MM.1S (cell line): Measurements from ENCODE around the gene CAVIN3.
A peak's percentile ranks its signal among the peaks of the same experiment; 100 is the strongest.

ENCODE experiments used
- DNase-seq: peaks from one replicate; pipeline ENCODE4 v3.0.0-alpha.2; 2015
- H2AFZ ChIP-seq: fragments of 300-600 bp; sonication (generic); 2 replicates; pipeline ENCODE4 v1.6.0; 2016; ENCODE audit warnings: antibody characterized with exemption, low read length
- H3F3A ChIP-seq: fragments of 300-600 bp; sonication (generic); 2 replicates; pipeline ENCODE4 v1.6.1; 2016; ENCODE audit warnings: mild to moderate bottlenecking, antibody characterized with exemption, low read length, moderate library complexity, mixed read lengths; ENCODE audit not compliant: insufficient read depth
- H3K27ac ChIP-seq: fragments of 300-600 bp; sonication (generic); 2 replicates; pipeline ENCODE4 v1.5.1; 2016; ENCODE audit warnings: mild to moderate bottlenecking, low read length
- H3K27me3 ChIP-seq: fragments of 300-600 bp; sonication (generic); replicated peaks from 2 replicates; pipeline ENCODE4 v1.6.0; 2016; ENCODE audit warnings: low read length; ENCODE audit not compliant: insufficient read depth
- H3K36me3 ChIP-seq: fragments of 300-600 bp; sonication (generic); replicated peaks from 2 replicates; pipeline ENCODE4 v1.6.1; 2016; ENCODE audit warnings: mild to moderate bottlenecking, low read length, mixed read lengths; ENCODE audit not compliant: insufficient read depth
- H3K4me1 ChIP-seq: fragments of 300-600 bp; sonication (generic); 2 replicates; pipeline ENCODE4 v1.6.1; 2016; ENCODE audit warnings: low read length, mixed read lengths
- H3K4me2 ChIP-seq: fragments of 300-600 bp; sonication (generic); 2 replicates; pipeline ENCODE4 v1.6.0; 2016; ENCODE audit warnings: low read depth, low read length
- H3K4me3 ChIP-seq: fragments of 300-600 bp; sonication (generic); 2 replicates; pipeline ENCODE4 v1.5.1; 2016; ENCODE audit warnings: low read length, mixed read lengths
- H3K79me2 ChIP-seq: fragments of 300-600 bp; sonication (generic); 2 replicates; pipeline ENCODE4 v1.6.1; 2016; ENCODE audit warnings: mixed run types, low read length, mixed read lengths
- H3K9ac ChIP-seq: fragments of 300-600 bp; sonication (generic); 2 replicates; pipeline ENCODE4 v1.6.1; 2016; ENCODE audit warnings: low read length, mixed read lengths
- H3K9me2 ChIP-seq: fragments of 300-600 bp; sonication (generic); replicated peaks from 2 replicates; pipeline ENCODE4 v1.6.1; 2016; ENCODE audit warnings: mild to moderate bottlenecking, low read length, mixed read lengths; ENCODE audit not compliant: insufficient read depth
- H3K9me3 ChIP-seq: fragments of 300-600 bp; sonication (generic); replicated peaks from 2 replicates; pipeline ENCODE4 v1.6.1; 2016; ENCODE audit warnings: mild to moderate bottlenecking, low read length, mixed read lengths; ENCODE audit not compliant: insufficient read depth
- H4K20me1 ChIP-seq: fragments of 300-600 bp; sonication (generic); 2 replicates; pipeline ENCODE4 v1.6.1; 2016; ENCODE audit warnings: mild to moderate bottlenecking, low read length, moderate library complexity, mixed read lengths; ENCODE audit not compliant: insufficient read depth
- EZH2 ChIP-seq: fragments of 300-600 bp; sonication (generic); optimal IDR thresholded peaks from 2 replicates; pipeline ENCODE3; 2017; ENCODE audit warnings: low read depth, mild to moderate bottlenecking, antibody characterized with exemption, low read length, mixed read lengths
- EZH2phosphoT487 ChIP-seq: fragments of 300-600 bp; sonication (generic); IDR thresholded peaks from 2 replicates; pipeline ENCODE4 v1.6.1; 2018; ENCODE audit warnings: antibody characterized with exemption, low read length
- TF ChIP-seq, protein P1 (sequence below): fragments of 300-600 bp; sonication (generic); IDR thresholded peaks from 2 replicates; pipeline ENCODE4 v1.5.1; 2016; ENCODE audit warnings: antibody characterized with exemption, low read length, mixed read lengths

CAVIN3 gene

DNA sequence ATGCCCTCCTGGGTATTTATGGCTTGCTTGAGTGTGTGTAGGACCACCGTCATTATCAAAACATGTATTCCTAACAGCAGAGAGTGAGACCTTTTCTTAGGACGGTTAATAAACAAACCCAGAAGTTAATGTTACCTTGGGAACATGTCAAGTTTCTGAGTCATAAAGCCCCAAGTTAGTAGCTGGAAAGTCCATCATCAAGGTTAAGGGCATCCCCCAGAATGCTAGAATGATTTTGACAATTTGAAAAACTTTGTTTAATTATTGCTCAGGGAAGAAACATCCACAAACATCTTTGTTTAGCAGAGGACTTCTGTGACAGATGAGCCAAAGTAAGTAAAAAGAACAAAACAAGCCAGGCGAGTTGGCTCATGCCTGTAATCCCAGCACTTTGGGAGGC lies 20.0 kb downstream of the CAVIN3 start:
- H3K79me2 ChIP-seq = no peaks in the 10 kb centered on the region
- H3K9me2 ChIP-seq = no peaks in the 10 kb centered on the region
- DNase-seq = no peak
- H3K4me3 ChIP-seq = no peak overlapping the region
- H4K20me1 ChIP-seq = no peaks in the 10 kb centered on the region
- H3F3A ChIP-seq = no peaks in the 10 kb centered on the region
- H3K27me3 ChIP-seq = no peaks in the 10 kb centered on the region
- H3K9ac ChIP-seq = no peak overlapping the region
- H3K9me3 ChIP-seq = no peaks in the 10 kb centered on the region
- H2AFZ ChIP-seq = no peak overlapping the region
- H3K36me3 ChIP-seq = no peaks in the 10 kb centered on the region
- TF ChIP-seq EZH2 (no peak), EZH2phosphoT487 (no peak)
- TF ChIP-seq, protein P1, sequence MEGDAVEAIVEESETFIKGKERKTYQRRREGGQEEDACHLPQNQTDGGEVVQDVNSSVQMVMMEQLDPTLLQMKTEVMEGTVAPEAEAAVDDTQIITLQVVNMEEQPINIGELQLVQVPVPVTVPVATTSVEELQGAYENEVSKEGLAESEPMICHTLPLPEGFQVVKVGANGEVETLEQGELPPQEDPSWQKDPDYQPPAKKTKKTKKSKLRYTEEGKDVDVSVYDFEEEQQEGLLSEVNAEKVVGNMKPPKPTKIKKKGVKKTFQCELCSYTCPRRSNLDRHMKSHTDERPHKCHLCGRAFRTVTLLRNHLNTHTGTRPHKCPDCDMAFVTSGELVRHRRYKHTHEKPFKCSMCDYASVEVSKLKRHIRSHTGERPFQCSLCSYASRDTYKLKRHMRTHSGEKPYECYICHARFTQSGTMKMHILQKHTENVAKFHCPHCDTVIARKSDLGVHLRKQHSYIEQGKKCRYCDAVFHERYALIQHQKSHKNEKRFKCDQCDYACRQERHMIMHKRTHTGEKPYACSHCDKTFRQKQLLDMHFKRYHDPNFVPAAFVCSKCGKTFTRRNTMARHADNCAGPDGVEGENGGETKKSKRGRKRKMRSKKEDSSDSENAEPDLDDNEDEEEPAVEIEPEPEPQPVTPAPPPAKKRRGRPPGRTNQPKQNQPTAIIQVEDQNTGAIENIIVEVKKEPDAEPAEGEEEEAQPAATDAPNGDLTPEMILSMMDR = no peak
- H3K27ac ChIP-seq = no peak overlapping the region
- H3K4me2 ChIP-seq = no peak overlapping the region
- no peaks in the 10 kb centered on the region for H3K4me1 ChIP-seq

DNA sequence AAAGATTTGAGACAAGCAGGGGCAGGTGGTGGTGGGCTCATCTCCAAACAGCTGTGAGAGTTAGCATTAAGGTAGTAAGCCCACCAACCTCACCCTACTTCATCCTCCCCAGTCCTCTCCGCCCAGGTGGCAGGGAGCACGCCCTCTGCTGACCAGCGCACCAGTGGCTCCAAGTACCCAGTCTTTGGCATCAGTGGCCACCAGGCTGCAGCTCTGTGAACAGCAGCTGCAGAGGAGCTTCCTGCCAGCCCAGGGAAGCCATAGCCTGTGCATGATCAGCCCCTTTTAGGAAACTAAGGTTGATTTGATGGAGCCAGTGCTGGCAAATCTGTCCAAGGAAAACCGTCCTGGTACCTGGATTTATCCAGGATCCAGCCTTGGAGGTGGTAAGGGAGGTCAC lies 21.7 kb downstream of the CAVIN3 start:
- Histone ChIP-seq H3K9me3 (no peaks in the 10 kb centered on the region), H3F3A (no peaks in the 10 kb centered on the region), H3K27ac (no peak overlapping the region), H3K4me2 (no peak overlapping the region), H3K4me3 (no peak overlapping the region), H3K79me2 (no peaks in the 10 kb centered on the region), H3K9ac (no peak overlapping the region), H3K9me2 (no peaks in the 10 kb centered on the region), H2AFZ (no peak overlapping the region), H4K20me1 (no peaks in the 10 kb centered on the region), H3K36me3 (no peaks in the 10 kb centered on the region), H3K4me1 (no peaks in the 10 kb centered on the region), H3K27me3 (no peaks in the 10 kb centered on the region)
- TF ChIP-seq, protein P1 = peak; percentile 94
- no peak for TF ChIP-seq EZH2phosphoT487
- DNase-seq = peak; percentile 52

DNA sequence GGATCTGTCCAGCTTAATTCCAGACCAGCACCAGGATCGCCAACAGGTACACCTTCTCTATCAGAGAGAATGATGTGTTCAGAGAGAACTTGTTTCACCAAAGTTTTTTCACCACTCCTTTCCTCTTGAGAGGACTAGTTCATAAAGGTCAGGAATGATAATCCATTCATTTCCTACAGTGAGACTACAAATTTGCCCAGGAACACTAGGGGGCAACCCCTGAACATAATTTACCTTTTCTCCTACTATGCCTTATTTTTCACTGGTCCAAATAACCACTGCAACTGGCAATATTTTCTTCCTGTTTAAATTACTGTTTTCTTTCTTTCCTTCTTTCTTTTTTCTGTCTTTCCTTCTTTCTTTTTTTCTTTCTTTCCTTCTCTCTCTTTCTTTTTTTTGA lies 22.5 kb downstream of the CAVIN3 start:
- Histone ChIP-seq H3K9me2 (no peaks in the 10 kb centered on the region), H3K9ac (no peak overlapping the region), H3K4me1 (no peaks in the 10 kb centered on the region), H3K27ac (no peak overlapping the region), H2AFZ (no peak overlapping the region), H3K4me3 (no peak overlapping the region), H3F3A (no peaks in the 10 kb centered on the region), H3K27me3 (no peaks in the 10 kb centered on the region), H3K9me3 (no peaks in the 10 kb centered on the region), H3K36me3 (no peaks in the 10 kb centered on the region), H3K4me2 (no peak overlapping the region), H4K20me1 (no peaks in the 10 kb centered on the region), H3K79me2 (no peaks in the 10 kb centered on the region)
- no peak for DNase-seq
- TF ChIP-seq EZH2 (no peak), EZH2phosphoT487 (no peak)
- TF ChIP-seq, protein P1 = no peak
